ENCODE measurements around the gene SELENOW.
"Not testable (repeated sequence)": the region's sequence is repeated elsewhere in the genome, so short reads cannot be mapped to it uniquely, and the experiment has no call there.

GRCh38 chr19:47804451-47804850, 25.9 kb downstream of the SELENOW start, which contains the start of gene TPRX1:
- not testable (repeated sequence) for TF ChIP-seq CTBP1 (IDR thresholded peaks at IDR 0.05; ENCODE audit: borderline replicate concordance); FOXM1 (IDR thresholded peaks at IDR 0.05; ENCODE audit: borderline replicate concordance); L3MBTL2 (conservative IDR thresholded peaks at IDR 0.05); BHLHE40 (IDR thresholded peaks at IDR 0.05; ENCODE audit: borderline replicate concordance); SP1 (IDR thresholded peaks at IDR 0.05); ELF4 (IDR thresholded peaks at IDR 0.05); FOXA1 (IDR thresholded peaks at IDR 0.05); LEF1 (IDR thresholded peaks at IDR 0.05; ENCODE audit: borderline replicate concordance); FOXK2 (IDR thresholded peaks at IDR 0.05); TARDBP (IDR thresholded peaks at IDR 0.05); HDGF (IDR thresholded peaks at IDR 0.05; ENCODE audit: borderline replicate concordance)
- TF ChIP-seq, protein P1, sequence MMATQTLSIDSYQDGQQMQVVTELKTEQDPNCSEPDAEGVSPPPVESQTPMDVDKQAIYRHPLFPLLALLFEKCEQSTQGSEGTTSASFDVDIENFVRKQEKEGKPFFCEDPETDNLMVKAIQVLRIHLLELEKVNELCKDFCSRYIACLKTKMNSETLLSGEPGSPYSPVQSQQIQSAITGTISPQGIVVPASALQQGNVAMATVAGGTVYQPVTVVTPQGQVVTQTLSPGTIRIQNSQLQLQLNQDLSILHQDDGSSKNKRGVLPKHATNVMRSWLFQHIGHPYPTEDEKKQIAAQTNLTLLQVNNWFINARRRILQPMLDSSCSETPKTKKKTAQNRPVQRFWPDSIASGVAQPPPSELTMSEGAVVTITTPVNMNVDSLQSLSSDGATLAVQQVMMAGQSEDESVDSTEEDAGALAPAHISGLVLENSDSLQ (IDR thresholded peaks at IDR 0.05): not testable (repeated sequence)

Measured in HEK293T (cell line).